A673 (cell line): ENCODE measurements around the gene LRRC42.

ENCODE experiments used
- CTCF ChIP-seq: fragments of 300-800, 200-600 bp; sonication (generic); conservative IDR thresholded peaks from 2 replicates; pipeline ENCODE4 v1.5.1; 2017; ENCODE audit warnings: low read depth, mild to moderate bottlenecking, antibody characterized with exemption, low read length, moderate library complexity, mixed read lengths
- EZH2 ChIP-seq: fragments of 200-600 bp; sonication (generic); IDR thresholded peaks from 2 replicates; pipeline ENCODE4 v1.6.1; 2017; ENCODE audit warnings: borderline replicate concordance, low read depth, mild to moderate bottlenecking, mixed read lengths, antibody characterized with exemption, low read length; ENCODE audit not compliant: poor library complexity, severe bottlenecking

- no peak for TF ChIP-seq CTCF
- no peak for TF ChIP-seq EZH2
Measured at GRCh38 chr1:53936430-53936829, 9.7 kb upstream of the LRRC42 start.
